HepG2 (cell line): Measurements from ENCODE around the gene TM4SF1. TPM values are rescaled to one million over a fixed set of nuclear protein-coding genes. Genes with fewer than 3 reads are reported as not detected.

Experiments used
- ASH2L ChIP-seq: fragments of 300-600, 200-600 bp; sonication (generic); IDR thresholded peaks from 2 replicates; pipeline ENCODE4 v1.7.0; 2017; ENCODE audit warnings: low read depth, mild to moderate bottlenecking, moderate library complexity, mixed read lengths, low read length; ENCODE audit not compliant: insufficient read length
- BCL6 ChIP-seq: IDR thresholded peaks from 2 replicates; pipeline ENCODE4 v1.6.1; 2016; ENCODE audit warnings: missing genetic modification reagents, missing compliant biosample characterization
- CSRNP1 ChIP-seq: sonication (generic); formaldehyde crosslinking; IDR thresholded peaks from 2 replicates; pipeline ENCODE4 v1.8.1; 2023; ENCODE audit warnings: mild to moderate bottlenecking, missing genetic modification reagents
- ETV5 ChIP-seq: IDR thresholded peaks from 2 replicates; pipeline ENCODE4 v1.6.1; 2018; ENCODE audit warnings: missing biosample characterization, missing genetic modification reagents, inconsistent platforms, borderline replicate concordance
- HDAC6 ChIP-seq: fragments of 200-600 bp; sonication (generic); IDR thresholded peaks from 2 replicates; pipeline ENCODE4 v1.7.0; 2017; ENCODE audit warnings: mild to moderate bottlenecking, antibody characterized with exemption, low read length, low read depth
- HNF4A ChIP-seq: sonication (generic); formaldehyde crosslinking; IDR thresholded peaks from 2 replicates; pipeline ENCODE4 v1.4.0; 2020; ENCODE audit warnings: missing genetic modification reagents
- HNRNPK ChIP-seq: fragments of 200-400 bp; formaldehyde crosslinking; IDR thresholded peaks from 2 replicates; pipeline ENCODE4 v1.6.1; 2018; ENCODE audit warnings: low read length, low read depth, moderate library complexity, mild to moderate bottlenecking; ENCODE audit not compliant: poor library complexity, severe bottlenecking
- HNRNPLL ChIP-seq: fragments of 200-400 bp; formaldehyde crosslinking; IDR thresholded peaks from 2 replicates; pipeline ENCODE4 v1.6.1; 2017; ENCODE audit warnings: mild to moderate bottlenecking, low read depth, low read length; ENCODE audit not compliant: poor library complexity, severe bottlenecking
- JUND ChIP-seq: sonication (generic); formaldehyde crosslinking; IDR thresholded peaks from 2 replicates; pipeline ENCODE4 v1.8.0; 2022; ENCODE audit warnings: mild to moderate bottlenecking, missing genetic modification reagents
- KLF9 ChIP-seq: IDR thresholded peaks from 2 replicates; pipeline ENCODE4 v1.6.1; 2016; ENCODE audit warnings: low read depth
- MBNL3 ChIP-seq: fragments of 250-450 bp; sonication (Bioruptor Pico); conservative IDR thresholded peaks from 2 replicates; pipeline ENCODE4 v1.8.0; 2022; ENCODE audit warnings: mild to moderate bottlenecking, inconsistent platforms
- MIER2 ChIP-seq: IDR thresholded peaks from 2 replicates; pipeline ENCODE4 v1.6.1; 2016; ENCODE audit warnings: missing biosample characterization, missing genetic modification reagents
- NR2F1 ChIP-seq, 2 experiments: fragments of 450-650 bp in 1 of 2; formaldehyde crosslinking in 1 of 2; IDR thresholded peaks; 2 replicates each; pipeline versions ENCODE4 v1.5.0 to v1.6.1; 2016 to 2020; ENCODE audit warnings: mild to moderate bottlenecking in 1 of 2, missing compliant biosample characterization in 1 of 2, missing genetic modification reagents in 1 of 2, moderate library complexity in 1 of 2
- PHF20 ChIP-seq: sonication (generic); formaldehyde crosslinking; IDR thresholded peaks from 2 replicates; pipeline ENCODE4 v1.5.0; 2020; ENCODE audit warnings: mild to moderate bottlenecking, missing genetic modification reagents
- PITX1 ChIP-seq: sonication (generic); formaldehyde crosslinking; IDR thresholded peaks from 2 replicates; pipeline ENCODE4 v1.5.1; 2020; ENCODE audit warnings: mild to moderate bottlenecking, missing genetic modification reagents
- POGK ChIP-seq: sonication (generic); formaldehyde crosslinking; conservative IDR thresholded peaks from 2 replicates; pipeline ENCODE4 v1.8.0; 2022; ENCODE audit warnings: mild to moderate bottlenecking, moderate library complexity, missing genetic modification reagents
- SUZ12 ChIP-seq: fragments of 150-350 bp; IDR thresholded peaks from 2 replicates; pipeline ENCODE4 v1.6.1; 2014; ENCODE audit warnings: low read depth, low read length
- TBL1XR1 ChIP-seq: fragments of 150-350 bp; IDR thresholded peaks from 2 replicates; pipeline ENCODE4 v1.6.1; 2014; ENCODE audit warnings: borderline replicate concordance, low read length; ENCODE audit not compliant: partially characterized antibody
- THRA ChIP-seq: sonication (generic); formaldehyde crosslinking; IDR thresholded peaks from 2 replicates; pipeline ENCODE4 v1.4.0; 2020; ENCODE audit warnings: missing genetic modification reagents, borderline replicate concordance
- ZMYM4 ChIP-seq: sonication (generic); formaldehyde crosslinking; IDR thresholded peaks from 2 replicates; pipeline ENCODE4 v1.8.1; 2023; ENCODE audit warnings: mild to moderate bottlenecking, missing genetic modification reagents
- ZNF296 ChIP-seq: sonication (generic); formaldehyde crosslinking; conservative IDR thresholded peaks from 2 replicates; pipeline ENCODE4 v1.5.0; 2020; ENCODE audit warnings: mild to moderate bottlenecking, missing genetic modification reagents
- polyA plus RNA-seq, 8 experiments: library from polyadenylated mRNA; depleted of rRNA in 3 of 8; stranded (reverse) in 7 of 8; unstranded in 1 of 8; fragments of >200 nt; fragmentation: Illumina TruSeq in 4 of 8; extraction: Trizol in 4 of 8; gene quantifications; 2 replicates each; pipeline versions ENCODE4 v1.2.1 to v1.2.3, GENCODE V29; 2011 to 2016; ENCODE audit warnings: low read depth in 4 of 8, missing spikeins in 1 of 8, mixed read lengths in 1 of 8; ENCODE audit not compliant: insufficient read depth in 1 of 8
- total RNA-seq, 5 experiments: library from RNA; depleted of rRNA; stranded (reverse); fragments of >200 nt; fragmentation: Illumina TruSeq; extraction: Trizol; gene quantifications; 2 replicates each; pipeline ENCODE4 v1.2.3, GENCODE V29; 2016; ENCODE audit warnings: low read depth in 1 of 5
- TF ChIP-seq, protein P1 (sequence below): sonication (generic); formaldehyde crosslinking; IDR thresholded peaks from 2 replicates; pipeline ENCODE4 v1.4.0; 2020; ENCODE audit warnings: low read depth, mild to moderate bottlenecking, missing genetic modification reagents
- TF ChIP-seq, protein P2 (sequence below): sonication (generic); formaldehyde crosslinking; conservative IDR thresholded peaks from 2 replicates; pipeline ENCODE4 v1.4.0; 2020; ENCODE audit warnings: missing genetic modification reagents

The TM4SF1 gene
- total and polyA plus RNA-seq, 2 of the 13 experiments (the other 11 are each of a cell fraction or from before 2014, with no cell fraction given) = 431 to 1,359 TPM

DNA sequence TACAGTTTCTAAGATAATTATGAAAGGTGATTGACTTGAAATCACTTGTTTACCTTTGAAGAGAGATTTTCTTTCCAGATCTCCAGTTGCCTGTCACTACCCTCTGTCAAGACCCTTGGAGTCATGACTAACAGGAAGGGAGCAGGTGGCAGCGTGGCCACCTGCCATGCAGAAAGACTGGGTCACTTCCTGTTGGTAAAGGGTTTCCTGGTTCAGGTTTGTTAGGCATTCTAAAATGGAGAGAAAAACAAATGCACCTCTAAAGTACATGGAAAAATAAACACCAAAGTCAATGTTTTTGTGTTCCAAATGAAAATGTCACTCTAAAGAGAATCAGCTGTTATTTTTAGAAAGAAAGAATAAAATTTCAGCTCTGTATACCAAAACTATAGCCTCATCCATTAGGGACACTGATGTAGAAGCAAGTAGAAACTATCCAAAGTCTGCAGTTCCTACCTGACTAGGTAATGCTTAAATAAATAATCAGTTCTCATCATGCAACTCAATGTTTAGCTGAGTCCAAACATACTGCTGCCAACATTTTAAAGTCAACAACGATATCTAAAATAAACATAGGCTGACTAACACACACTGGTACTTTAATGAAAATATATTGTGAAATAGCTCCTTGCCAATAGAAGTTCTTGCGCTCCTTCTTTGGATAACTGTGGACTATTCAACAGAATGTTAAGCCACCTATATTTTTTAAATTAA lies 23.9 kb upstream of the TM4SF1 start (continued):
- TF ChIP-seq, protein P1, sequence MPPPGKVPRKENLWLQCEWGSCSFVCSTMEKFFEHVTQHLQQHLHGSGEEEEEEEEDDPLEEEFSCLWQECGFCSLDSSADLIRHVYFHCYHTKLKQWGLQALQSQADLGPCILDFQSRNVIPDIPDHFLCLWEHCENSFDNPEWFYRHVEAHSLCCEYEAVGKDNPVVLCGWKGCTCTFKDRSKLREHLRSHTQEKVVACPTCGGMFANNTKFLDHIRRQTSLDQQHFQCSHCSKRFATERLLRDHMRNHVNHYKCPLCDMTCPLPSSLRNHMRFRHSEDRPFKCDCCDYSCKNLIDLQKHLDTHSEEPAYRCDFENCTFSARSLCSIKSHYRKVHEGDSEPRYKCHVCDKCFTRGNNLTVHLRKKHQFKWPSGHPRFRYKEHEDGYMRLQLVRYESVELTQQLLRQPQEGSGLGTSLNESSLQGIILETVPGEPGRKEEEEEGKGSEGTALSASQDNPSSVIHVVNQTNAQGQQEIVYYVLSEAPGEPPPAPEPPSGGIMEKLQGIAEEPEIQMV = no peak
- TF ChIP-seq TBL1XR1 (peak; percentile 91), NR2F1 (CRISPR knock-in tag; IDR thresholded peaks at IDR 0.05) (no peak), ZNF296 (no peak), SUZ12 (no peak), JUND (CRISPR knock-in tag) (peak; percentile 80), MBNL3 (CRISPR knock-in tag) (no peak), HNRNPK (no peak), CSRNP1 (CRISPR knock-in tag) (peak; percentile 48; the same call in 1 of the 2 replicates), THRA (peak; percentile 73), HNRNPLL (no peak), ZMYM4 (CRISPR knock-in tag) (peak; percentile 84; the same call in 1 of the 2 replicates), ETV5 (CRISPR knock-in tag) (peak; percentile 93), PITX1 (CRISPR knock-in tag) (peak; percentile 97), POGK (CRISPR knock-in tag) (peak; percentile 62; the same call in 1 of the 2 replicates), MIER2 (CRISPR knock-in tag) (no peak), BCL6 (CRISPR knock-in tag) (peak; percentile 90), ASH2L (peak; percentile 89), PHF20 (CRISPR knock-in tag) (no peak), HDAC6 (no peak), HNF4A (CRISPR knock-in tag) (peak; percentile 88), KLF9 (CRISPR knock-in tag) (no peak)
- TF ChIP-seq, protein P2, sequence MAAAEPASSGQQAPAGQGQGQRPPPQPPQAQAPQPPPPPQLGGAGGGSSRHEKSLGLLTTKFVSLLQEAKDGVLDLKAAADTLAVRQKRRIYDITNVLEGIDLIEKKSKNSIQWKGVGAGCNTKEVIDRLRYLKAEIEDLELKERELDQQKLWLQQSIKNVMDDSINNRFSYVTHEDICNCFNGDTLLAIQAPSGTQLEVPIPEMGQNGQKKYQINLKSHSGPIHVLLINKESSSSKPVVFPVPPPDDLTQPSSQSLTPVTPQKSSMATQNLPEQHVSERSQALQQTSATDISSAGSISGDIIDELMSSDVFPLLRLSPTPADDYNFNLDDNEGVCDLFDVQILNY (CRISPR knock-in tag) = no peak
